Peyer's patch (tissue), 4 donors: ENCODE measurements around the gene SMIM21.

ENCODE experiments used
- POLR2A ChIP-seq, 2 donors: fragments of 450-650 bp; IDR thresholded peaks; one replicate each; pipeline ENCODE4 v1.5.1; 2017; ENCODE audit warnings: antibody characterized with exemption in 2 of 2, mild to moderate bottlenecking in 2 of 2, moderate library complexity in 2 of 2
- TF ChIP-seq, protein P1 (sequence below), 6 experiments: fragments of 450-650 bp in 4 of 6; fragments of 200-600 bp in 2 of 6; sonication (generic) in 1 of 6; IDR thresholded peaks; one replicate each; pipeline ENCODE4 v1.5.1; 2017 to 2019; ENCODE audit warnings: antibody characterized with exemption in 6 of 6, mild to moderate bottlenecking in 3 of 6, moderate library complexity in 1 of 6

DNA sequence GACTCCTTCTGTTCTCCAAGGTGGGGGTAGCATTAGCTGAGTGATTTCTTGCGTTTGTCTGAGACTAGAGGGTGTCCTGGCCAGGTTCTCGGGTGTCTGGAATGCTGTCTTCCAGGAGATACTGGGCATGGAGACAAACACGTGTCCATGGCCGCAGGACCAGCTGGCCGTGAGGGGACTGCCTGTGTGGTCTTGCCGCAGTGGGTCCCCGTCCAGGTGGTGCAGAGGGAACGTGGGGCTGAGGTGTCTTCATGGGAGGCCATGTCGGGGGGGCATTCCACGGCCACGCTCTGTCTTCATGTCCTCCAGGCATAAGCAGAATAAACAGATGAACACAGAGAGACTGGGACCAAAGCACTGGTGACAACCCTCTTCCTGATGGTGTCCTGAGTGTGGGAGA is 66.6 kb downstream of the SMIM21 start:
- TF ChIP-seq POLR2A (IDR thresholded peaks at IDR 0.05) = no peak
- TF ChIP-seq, protein P1, sequence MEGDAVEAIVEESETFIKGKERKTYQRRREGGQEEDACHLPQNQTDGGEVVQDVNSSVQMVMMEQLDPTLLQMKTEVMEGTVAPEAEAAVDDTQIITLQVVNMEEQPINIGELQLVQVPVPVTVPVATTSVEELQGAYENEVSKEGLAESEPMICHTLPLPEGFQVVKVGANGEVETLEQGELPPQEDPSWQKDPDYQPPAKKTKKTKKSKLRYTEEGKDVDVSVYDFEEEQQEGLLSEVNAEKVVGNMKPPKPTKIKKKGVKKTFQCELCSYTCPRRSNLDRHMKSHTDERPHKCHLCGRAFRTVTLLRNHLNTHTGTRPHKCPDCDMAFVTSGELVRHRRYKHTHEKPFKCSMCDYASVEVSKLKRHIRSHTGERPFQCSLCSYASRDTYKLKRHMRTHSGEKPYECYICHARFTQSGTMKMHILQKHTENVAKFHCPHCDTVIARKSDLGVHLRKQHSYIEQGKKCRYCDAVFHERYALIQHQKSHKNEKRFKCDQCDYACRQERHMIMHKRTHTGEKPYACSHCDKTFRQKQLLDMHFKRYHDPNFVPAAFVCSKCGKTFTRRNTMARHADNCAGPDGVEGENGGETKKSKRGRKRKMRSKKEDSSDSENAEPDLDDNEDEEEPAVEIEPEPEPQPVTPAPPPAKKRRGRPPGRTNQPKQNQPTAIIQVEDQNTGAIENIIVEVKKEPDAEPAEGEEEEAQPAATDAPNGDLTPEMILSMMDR (IDR thresholded peaks at IDR 0.05) = no peak
